ENCODE results near the gene AP1S2.
"Not testable (repeated sequence)": the region's sequence is repeated elsewhere in the genome, so short reads cannot be mapped to it uniquely, and the experiment has no call there.

Gene AP1S2

DNA sequence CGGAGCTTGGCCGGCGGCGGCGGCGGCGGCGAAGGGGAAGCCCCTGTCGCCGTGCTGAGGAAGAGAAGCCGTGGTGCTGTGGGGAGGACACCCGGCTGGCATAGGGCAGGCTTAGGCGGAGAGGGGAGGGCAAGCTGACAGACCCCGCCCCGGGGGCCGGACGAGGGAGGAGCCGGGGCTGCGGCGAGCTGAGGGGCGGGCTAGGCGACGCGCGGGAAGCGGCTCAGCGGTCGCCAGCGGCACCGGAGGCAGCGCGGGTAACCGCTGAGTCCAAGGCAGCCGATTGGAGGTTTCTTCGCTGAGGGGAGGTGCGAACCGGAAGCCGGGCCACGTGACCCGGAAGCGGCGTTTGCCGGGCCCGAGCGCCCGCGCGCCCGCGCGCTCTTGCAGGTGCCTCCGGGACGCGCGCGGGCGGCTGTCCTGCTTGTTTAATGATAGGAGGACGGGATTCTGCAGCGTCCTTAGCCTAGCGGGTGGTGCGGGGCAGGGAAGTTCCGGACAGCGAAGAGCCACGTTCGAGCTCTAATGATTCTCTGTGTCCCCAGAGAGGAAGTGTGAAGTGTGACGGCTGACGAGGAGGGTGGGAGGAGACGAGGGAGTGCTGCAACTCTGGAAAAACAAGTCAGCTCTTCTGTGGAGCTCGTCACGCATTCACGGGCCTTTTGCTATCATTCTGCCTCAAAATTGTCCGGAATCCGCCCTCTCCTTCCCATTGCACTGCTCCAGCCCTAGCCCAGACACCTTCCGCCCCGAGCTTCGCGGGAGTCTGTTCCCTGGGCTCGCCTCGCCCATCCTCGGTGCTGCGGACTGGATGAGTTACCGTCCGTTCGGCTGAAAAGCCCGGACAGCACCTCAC is at the start of gene AP1S2:
Gene AP1S2, minus strand, starts transcription at position 102 of the 856 bp plus-strand sequence. CDS start 2,289 bp downstream, outside the sequence.
- DNase-seq (ENCODE audit: low read depth): peak; percentile 98

DNA sequence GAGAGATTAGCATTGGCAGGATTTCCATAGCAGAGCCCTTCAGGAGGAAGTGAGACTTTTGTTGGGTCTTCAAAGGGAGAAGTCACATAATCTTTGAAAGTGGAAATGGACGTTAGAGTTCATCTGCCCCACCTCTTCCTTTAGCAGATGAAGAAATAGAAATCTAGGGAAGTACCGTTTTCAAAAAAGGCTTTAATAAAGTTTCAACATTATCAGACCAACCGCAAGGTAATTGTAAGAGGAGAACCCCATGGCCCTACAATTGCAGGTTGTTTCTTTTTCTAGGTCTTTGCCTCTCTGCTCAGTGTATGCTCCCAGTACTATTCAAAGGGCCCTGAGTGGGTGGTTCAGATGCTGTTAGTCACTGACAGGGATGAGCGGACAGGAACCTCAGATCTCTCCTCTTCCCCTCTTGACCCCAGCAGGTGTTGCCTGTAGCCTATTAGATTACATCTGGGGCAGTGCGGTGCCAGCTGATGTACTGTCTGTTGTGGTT is 48.6 kb upstream of the AP1S2 start:
- DNase-seq (ENCODE audit: low read depth): no peak

DNA sequence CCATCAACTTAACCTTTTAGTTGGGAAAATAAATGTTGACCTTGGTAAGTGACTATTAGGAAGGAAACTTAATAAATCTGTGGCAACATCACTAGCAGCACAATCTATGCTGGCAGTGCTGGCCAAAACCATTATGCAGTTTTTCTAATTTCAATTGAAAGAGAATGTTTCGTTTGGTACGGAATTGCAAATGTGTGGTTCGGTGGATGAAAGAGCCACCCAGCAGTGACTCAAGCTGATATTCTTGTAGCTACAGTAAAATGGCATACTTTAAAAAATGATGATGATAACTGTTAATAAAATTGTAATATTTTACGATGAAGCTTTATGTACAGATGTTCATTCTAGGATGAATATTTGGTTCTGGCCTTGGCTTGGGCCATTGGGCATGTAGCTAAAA is 40.7 kb upstream of the AP1S2 start:
- no peak for DNase-seq (ENCODE audit: low read depth)

DNA sequence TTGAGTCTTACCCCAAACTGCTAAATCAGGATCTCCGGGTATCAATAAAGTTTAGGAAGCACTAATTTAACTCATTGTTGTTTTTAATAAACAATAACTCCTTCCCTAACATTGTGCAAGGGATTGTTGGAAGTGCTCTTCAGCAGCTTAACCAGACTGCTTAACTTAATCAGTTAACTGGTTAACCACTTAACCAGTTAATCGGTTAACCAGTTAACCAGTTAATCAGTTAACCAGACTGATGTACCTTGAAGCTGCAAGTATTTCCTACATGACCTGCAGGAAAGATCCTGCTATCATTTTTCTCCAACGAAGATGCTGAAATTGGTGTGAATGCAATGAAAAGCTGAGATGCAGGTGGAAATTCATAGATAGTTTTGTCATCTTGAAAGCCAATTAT is 40.1 kb upstream of the AP1S2 start:
- DNase-seq (ENCODE audit: low read depth): no peak

DNA sequence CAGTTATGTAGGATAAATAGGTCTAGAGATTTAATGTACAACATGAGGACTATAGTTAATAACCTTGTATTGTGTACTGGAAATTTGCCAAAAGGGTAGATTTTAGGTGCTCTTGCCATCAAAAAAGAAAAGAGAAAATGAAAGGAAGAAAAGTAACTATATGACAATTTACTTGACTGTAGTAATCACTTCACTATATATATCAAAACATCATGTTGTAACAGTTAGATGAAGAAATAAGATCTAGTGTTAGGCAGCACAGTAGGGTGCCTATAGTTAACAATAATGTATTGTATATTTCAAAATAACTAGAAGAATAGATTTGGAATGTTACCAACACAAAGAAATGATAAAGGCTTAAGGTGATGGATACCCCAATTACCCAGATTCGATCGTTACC is 35.9 kb upstream of the AP1S2 start:
- no peak for DNase-seq (ENCODE audit: low read depth)

DNA sequence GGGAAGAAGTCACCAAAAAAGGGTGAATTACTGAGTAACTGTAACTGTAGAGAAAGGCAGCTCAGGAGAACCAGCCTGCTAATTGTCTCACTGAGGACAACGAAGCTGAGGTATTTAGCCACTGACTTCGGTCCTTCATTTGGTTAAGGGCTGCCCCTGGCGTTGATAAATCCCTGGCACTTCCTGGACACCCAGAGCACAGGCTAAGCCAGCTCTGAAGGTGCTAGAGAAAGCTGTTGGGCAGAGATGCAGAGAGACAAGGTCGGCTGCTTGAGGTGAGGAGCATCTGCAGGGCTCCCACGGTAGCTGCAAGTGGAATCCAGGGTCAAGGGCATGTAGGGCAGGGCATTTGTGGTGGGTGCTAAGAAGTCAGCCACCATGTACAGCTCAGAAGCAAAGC is 33.4 kb upstream of the AP1S2 start:
- no peak for DNase-seq (ENCODE audit: low read depth)

DNA sequence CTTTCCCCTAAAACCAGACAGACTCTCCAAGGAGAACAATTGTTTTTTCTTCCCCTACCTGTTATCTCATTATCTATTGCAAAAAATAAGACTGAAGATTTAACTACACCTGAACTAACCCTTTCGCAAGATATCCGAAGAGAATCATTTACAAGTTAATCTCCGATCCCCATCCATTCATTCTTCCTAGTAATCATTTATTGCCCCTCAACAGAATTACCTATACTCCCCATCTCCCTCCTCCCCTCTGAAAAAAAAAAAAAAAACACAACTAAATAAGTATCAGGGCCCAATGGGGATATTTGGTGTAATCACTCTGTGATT is 28.9 kb upstream of the AP1S2 start:
- no peak for DNase-seq (ENCODE audit: low read depth)

DNA sequence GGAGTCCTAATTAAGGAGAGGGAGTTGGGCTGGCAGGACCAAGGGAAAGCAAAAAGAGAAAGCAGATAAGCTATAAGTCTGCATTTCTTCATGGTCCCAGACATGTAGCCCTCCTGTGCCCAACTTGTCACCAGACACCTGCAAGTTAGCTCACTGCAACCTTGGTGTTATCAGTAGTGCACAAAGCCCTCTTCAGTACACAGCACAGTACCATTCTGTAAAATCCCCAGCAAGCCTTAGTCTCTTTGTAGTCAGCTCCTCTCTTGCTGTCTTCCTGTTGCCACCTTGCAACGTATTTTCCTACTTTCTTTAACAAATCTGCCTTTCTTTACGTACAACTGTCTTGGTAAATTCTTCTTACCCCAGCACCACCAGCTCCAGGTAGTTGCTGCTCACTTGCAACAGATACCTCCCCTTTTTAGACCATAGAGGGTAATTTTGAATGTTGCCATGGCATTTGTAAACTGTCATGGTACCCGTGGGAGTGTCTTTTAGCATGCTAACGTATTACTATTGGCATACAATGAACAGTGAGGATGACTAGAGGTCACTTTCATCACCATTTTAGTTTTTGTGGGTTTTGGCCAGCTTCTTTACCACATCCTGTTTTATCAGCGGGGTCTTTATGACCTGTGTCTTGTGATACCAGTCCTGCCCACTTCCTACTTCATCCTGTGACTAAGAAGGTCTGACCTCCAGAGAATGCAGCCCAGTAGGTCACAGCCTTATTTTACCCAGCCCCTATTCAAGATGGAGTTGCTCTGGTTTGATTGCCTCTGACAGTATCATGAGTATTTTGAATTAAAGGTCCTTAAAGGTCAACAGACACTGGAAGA is 28.3 kb upstream of the AP1S2 start:
- no peak for DNase-seq (ENCODE audit: low read depth)

DNA sequence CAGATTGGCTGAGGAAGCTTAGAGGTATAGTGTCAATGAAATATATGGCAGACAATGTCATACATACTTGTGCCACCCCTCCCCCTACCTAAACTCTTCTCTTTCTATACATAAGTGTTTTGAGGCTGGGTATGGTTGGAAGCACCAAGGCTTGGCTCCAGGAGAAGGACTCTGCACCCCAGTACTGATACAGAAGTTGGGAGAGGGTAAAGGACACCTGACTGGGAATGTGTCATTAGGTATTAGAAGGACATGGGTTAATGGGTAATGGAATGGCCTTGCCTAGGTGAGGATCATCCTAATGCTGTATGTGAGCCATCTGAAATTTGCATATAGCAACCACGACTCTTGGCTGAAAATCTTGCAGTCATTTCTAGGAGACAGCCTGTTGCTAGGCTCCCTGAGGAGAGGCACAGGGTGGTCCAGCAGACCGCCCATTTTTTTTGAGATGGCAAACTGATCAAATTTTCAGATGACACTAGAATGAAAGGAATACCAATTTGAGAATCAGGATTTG is 26.8 kb upstream of the AP1S2 start:
- no peak for DNase-seq (ENCODE audit: low read depth)

DNA sequence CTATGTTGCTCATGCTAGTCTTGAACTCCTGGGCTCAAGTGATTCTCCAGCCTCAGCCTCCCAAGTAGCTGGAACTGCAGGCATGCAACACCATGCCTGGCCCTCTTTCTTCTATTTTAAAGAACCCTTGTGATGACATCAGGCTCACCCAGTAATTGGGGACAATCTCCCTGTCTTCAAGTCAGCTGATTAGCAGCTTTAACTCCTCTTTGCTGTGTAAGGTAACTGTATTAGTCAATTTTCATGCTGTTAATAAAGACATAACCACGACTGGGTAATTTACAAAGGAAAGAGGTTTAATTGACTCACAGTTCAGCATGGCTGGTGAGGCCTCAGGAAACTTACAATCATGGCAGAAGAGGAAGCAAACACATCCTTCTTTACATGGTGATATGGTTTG is 23.3 kb upstream of the AP1S2 start:
- not testable (repeated sequence) for DNase-seq (ENCODE audit: low read depth)

DNA sequence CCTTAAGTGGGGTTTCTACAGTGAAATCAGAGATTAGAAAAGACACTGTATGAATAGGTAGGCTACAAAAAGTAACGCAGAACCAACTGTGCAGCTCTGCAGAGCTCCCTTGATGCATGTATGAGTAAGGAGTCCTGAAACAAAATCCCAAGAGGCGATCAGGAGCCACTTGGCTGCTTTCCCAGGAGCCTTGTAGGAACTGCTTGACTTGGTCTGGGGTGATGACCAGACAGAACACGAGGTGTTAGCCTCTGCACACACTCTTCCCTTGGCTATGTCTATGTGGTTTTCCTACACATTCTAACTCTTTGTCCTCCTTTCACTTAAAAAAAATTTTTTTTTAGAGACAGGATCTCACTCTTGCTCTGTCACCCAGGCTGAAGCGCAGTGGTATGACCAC is 22.8 kb upstream of the AP1S2 start:
- DNase-seq (ENCODE audit: low read depth): no peak

DNA sequence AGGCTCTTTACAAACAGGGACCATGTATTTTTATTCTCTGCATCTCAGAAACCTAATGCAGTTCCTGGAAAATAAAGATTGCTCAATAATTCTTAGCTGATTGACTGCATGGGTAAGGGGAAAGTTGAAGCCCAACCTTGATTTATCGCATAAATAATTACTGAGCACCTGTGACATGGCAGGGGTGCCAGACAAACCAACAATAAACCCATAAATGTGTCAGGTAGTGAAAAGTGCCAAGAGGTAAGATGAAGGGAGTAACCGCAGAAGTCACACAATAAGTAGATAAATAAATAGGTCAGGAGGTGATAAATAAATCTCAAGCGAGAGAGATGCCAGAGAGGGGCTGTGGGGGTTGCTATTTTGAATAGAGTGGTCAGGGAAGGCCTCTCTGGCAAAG is 20.1 kb upstream of the AP1S2 start:
- no peak for DNase-seq (ENCODE audit: low read depth)

DNA sequence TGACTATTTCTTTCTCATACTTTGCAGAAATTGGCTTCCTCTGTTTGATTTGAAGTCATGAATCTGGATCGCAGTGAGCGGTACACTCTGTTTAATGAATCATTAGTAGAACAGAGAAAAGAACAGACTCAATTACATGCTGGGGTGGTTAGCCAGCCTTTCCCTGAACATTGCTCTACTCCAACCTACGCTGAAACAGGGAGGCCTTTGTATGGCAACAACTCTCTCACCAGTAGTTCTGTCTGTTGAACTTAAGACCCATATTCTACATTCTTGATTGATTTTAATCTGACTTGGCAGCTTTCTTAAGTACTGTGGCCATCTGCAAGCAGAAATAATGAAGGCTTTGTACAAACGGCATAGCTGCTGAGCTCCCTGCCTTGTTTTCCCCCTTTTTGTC is 19.0 kb upstream of the AP1S2 start:
- DNase-seq (ENCODE audit: low read depth): no peak

DNA sequence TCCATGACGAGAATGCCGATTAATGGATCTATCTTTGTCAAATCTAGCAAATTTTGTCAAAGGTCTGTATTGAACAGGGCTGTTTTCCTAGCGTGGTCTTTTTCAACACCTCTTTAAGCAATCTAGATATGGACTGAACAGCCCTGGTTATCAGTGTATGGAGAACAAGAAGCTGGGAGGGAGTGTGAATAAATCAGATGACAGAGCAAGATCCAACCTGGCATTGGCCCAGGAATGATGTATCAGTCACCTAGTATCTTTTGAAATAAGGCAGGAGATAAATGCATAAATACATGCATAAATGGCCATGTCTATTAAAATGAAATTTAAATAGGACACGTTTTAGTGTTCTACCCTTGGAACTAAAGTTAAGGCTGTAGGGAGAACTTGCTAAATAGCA is 15.7 kb upstream of the AP1S2 start:
- no peak for DNase-seq (ENCODE audit: low read depth)

DNA sequence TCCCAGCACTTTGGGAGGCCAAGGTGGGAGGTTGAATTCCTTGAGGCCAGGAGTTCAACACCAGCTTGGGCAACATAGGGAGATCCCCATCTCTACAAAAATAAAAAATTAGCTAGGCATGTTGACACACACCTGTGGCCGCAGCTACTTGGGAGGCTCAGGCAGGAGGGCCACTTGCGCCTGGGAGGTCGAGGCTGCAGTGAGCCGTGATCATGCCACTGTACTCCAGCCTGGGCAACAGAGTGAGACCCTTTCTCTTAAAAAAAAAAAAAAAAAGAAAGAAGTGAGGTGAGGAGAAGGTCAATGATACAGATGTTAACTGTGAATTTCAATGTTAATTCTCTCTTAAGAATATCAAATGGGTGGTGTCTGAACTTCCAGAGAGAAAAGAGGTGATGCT is 15.1 kb upstream of the AP1S2 start:
- DNase-seq (ENCODE audit: low read depth): no peak

DNA sequence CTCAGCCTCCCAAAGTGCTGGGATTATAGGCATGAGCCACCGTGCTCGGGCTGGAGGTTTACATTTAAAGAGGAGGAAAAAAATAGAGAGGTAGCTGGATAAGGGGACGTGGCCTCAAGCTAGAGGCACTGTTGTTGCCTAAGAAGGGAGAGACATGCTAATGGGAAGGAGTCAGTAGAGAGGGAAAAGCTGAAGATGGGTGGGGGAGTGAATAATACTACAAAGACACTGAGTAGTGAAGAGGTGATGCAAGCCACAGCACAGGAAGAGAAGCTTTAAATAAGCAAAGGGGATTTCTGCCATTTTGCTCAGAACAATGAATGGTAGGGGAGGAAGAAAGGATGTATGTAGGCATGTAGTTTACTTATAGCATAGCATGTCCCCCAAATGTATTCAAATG is 11.5 kb upstream of the AP1S2 start:
- DNase-seq (ENCODE audit: low read depth): no peak

DNA sequence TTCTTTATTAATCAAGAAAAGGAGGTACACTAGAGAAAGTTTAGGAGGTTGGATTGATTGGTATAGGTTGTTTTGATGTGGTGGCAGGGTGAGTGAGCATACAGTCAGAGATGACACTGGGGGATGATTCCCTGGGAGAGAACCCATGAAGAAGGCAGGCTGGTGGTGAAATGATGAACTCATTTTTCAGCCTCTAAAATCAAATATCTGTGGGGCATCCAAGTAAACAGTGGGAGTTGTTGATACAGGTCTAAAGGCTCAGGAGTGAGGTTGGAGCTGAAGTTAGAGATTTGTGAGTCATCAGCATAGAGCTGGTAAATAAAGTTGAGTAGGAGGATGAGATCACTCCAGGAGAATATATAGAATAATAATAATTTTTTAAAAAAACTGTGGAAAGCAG is 10.0 kb upstream of the AP1S2 start:
- DNase-seq (ENCODE audit: low read depth): no peak

DNA sequence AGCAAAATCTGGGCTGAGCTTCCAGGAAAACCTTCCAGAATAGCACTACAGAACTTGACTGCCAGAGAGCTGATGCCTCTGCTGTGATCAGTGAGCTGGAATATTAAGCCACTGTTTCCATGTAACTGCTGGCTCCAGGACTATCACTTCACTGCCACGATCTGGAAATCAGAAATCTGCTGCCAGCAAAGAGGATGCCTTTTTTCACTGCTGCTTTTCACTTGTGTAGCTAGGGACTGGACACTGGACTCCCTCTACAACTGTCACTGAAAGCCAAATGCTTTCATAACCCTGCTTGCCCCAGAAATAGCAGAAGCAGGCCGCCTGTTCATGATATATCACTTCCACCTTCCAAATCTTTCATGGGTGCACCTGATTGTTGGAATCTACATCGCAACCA is 9.4 kb upstream of the AP1S2 start:
- no peak for DNase-seq (ENCODE audit: low read depth)

DNA sequence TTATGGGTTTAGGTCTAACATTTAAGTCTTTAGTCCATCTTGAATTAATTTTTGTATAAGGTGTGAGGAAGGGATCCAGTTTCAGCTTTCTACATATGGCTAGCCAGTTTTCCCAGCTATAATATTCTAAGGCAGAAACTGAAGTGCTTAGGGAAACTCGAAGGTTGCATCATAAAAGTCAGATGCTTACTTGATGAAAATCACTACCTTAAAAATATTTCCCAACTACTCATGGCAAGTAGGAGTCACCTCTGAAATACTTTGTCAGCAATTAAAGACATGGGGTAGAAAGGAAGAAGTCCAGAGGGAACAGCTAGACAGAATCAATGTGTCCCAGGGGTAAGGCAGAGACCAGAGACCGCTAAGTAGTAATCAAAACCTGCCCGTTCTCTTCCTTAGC is 6.3 kb upstream of the AP1S2 start:
- DNase-seq (ENCODE audit: low read depth): no peak

DNA sequence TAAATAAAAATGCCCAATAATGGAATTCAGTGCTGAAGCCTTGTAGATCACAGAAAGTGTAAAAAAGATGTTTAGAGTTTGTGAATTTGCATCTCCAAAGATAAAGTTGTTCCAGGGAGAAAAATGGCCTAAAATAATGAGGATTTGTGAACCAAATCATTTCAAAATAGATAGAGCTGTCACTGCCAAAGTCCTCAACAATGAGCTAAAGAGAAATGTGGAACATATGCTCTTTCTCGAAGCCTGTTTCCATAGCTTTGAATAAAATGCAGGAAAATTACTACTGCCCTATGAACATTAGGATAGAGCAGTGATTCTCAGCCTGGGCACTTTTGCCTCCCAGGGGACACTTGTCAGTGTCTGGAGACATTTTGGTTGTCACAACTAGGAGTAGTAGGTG is 3.4 kb upstream of the AP1S2 start:
- DNase-seq (ENCODE audit: low read depth): no peak

DNA sequence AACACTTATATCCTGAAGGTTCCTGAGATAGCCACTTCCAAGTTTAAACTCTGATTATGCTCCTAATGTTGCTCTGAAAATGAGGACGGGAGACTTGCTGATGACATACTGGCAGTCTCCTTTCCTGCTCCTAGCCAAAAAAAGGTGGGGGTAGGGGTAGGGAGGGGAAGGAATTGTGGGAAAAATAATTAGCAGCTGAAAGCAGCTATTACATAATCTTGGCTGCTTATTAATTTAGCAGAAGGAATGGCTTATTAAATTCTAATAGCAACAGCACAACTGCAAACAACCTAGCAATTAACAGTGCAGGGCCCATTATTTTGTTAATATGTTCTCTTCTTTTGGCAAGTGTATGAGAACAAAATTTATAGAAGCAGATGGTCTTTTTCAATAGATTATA is 2.0 kb upstream of the AP1S2 start:
- no peak for DNase-seq (ENCODE audit: low read depth)

DNA sequence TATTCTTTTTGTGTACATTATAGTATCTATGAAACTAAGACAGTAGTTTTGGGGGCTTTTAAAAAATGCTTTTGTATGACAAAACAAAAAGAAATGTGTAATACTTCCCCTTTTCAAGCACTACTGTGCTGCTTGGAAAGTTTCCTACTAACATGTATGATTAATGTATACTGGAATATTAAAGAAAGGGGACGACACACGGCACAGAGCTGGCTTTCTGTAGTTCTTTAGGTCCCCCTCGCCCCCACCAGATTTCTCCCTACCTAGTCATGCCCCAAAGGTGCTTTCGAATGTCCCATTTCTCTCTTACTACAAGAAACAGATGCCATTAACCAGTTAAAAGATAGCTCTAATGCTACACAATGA is 1.6 kb upstream of the AP1S2 start:
- DNase-seq (ENCODE audit: low read depth): no peak

DNA sequence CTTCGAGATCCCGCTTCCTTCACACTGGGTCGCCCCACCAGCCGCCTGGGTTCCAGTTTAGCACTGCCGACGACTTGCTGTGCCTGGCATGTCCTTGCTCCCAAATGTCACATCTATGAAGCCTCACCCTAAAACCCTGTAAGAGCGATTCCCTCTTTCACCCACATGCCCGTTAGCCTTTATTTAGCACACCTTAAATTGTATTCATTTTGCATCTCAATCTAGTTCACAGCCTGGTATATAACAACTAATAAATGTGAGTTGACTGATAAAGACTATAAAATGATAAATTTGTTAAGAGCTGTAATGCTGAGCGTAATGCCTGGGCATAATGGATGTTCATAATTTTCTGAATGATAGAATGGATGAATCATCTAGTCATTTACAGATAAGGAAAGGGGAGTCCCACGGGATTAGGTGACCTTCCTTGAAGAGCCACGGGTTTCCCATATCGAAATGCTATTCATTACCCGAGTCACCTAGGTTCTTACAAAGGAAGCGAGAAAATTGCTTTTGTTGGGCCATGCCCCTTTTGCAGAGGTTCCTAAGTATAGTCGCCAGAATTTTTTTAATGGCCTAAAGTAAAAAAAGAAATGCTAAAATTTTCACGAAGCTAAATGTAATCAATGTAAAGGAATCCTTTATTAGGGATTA is 1.1 kb upstream of the AP1S2 start:
- DNase-seq (ENCODE audit: low read depth): no peak
